Measurements from ENCODE around the gene IQCK.

The IQCK gene

GRCh38 chr16:19874851-19875546, 156.9 kb downstream of the IQCK start:
- no peak for TF ChIP-seq HOXC10 (CRISPR knock-in tag; IDR thresholded peaks at IDR 0.05)
- TF ChIP-seq ZBTB8A (tag by site-specific recombination; IDR thresholded peaks at IDR 0.05): no peak
- TF ChIP-seq ZNF221 (tag by site-specific recombination; IDR thresholded peaks at IDR 0.05; ENCODE audit: borderline replicate concordance): no peak
- no peak for TF ChIP-seq SALL2 (tag by site-specific recombination; IDR thresholded peaks at IDR 0.05; ENCODE audit: borderline replicate concordance)
- TF ChIP-seq ZNF768 (tag by site-specific recombination; IDR thresholded peaks at IDR 0.05): no peak
- no peak for TF ChIP-seq ZNF341 (tag by site-specific recombination; IDR thresholded peaks at IDR 0.05; ENCODE audit: low read depth)
- no peak for TF ChIP-seq ZNF555 (tag by site-specific recombination; conservative IDR thresholded peaks at IDR 0.05)
- no peak for TF ChIP-seq ZBTB21 (tag by site-specific recombination; IDR thresholded peaks at IDR 0.05)
- no peak for TF ChIP-seq ZNF654 (tag by site-specific recombination; IDR thresholded peaks at IDR 0.05; ENCODE audit: low read depth)
- TF ChIP-seq ZNF571 (tag by site-specific recombination; IDR thresholded peaks at IDR 0.05): no peak
- no peak for TF ChIP-seq ZNF16 (tag by site-specific recombination; IDR thresholded peaks at IDR 0.05; ENCODE audit: low read depth)
- TF ChIP-seq ZNF423 (tag by site-specific recombination; IDR thresholded peaks at IDR 0.05): no peak
- POLR2A ChIA-PET: interaction anchor here (0.9 kb wide), 1 partner anchor 11 kb away, joined by 3 read pairs; no protein-coding TSS in a partner anchor
- CTCF ChIA-PET: interaction anchor here (0.6 kb wide), 1 partner anchor 320 kb away, joined by 3 read pairs; no protein-coding TSS in a partner anchor
- Histone ChIP-seq H3K36me3 (ENCODE audit: control insufficient read depth in 2 of 2, insufficient read depth in 1 of 2, low read length in 2 of 2) (peaks cover 0 to 16% of the 10 kb centered on the region in 2 experiments; a peak in 1 of 3 replicates), H3K4me1 (ENCODE audit: control insufficient read depth, insufficient read depth, low read length) (no peaks in the 10 kb centered on the region), H3K9me3 (ENCODE audit: control insufficient read depth, insufficient read depth, low read depth, low read length) (no peaks in the 10 kb centered on the region), H3K4me3 (ENCODE audit: low read depth, low read length) (no peak overlapping the region), H3K27ac (ENCODE audit: extremely low read depth, low read depth, low read length) (no peak overlapping the region)

- TF ChIP-seq ZNF248 (tag by site-specific recombination; IDR thresholded peaks at IDR 0.05): no peak
- no peak for TF ChIP-seq ZBTB6 (tag by site-specific recombination; IDR thresholded peaks at IDR 0.05)
- H3K27ac ChIP-seq (ENCODE audit: extremely low read depth, low read depth, low read length): no peak overlapping the region
- H3K4me3 ChIP-seq (ENCODE audit: low read depth, low read length): no peak overlapping the region
- no peaks in the 10 kb centered on the region for H3K4me1 ChIP-seq (ENCODE audit: control insufficient read depth, insufficient read depth, low read length)
- ChIA-PET POLR2A (interaction anchor here (0.9 kb wide), 1 partner anchor 12 kb away, joined by 3 read pairs; no protein-coding TSS in a partner anchor), CTCF (interaction anchor here (0.7 kb wide), 1 partner anchor 31 kb away, joined by 3 read pairs; no protein-coding TSS in a partner anchor)
- H3K9me3 ChIP-seq (ENCODE audit: control insufficient read depth, insufficient read depth, low read depth, low read length): no peaks in the 10 kb centered on the region
- peaks cover 0 to 9% of the 10 kb centered on the region in 2 experiments; a peak in 1 of 3 replicates for H3K36me3 ChIP-seq (ENCODE audit: control insufficient read depth in 2 of 2, insufficient read depth in 1 of 2, low read length in 2 of 2)
These were observed 157.8 kb downstream of the IQCK start for GRCh38 chr16:19875900-19876299.

DNA sequence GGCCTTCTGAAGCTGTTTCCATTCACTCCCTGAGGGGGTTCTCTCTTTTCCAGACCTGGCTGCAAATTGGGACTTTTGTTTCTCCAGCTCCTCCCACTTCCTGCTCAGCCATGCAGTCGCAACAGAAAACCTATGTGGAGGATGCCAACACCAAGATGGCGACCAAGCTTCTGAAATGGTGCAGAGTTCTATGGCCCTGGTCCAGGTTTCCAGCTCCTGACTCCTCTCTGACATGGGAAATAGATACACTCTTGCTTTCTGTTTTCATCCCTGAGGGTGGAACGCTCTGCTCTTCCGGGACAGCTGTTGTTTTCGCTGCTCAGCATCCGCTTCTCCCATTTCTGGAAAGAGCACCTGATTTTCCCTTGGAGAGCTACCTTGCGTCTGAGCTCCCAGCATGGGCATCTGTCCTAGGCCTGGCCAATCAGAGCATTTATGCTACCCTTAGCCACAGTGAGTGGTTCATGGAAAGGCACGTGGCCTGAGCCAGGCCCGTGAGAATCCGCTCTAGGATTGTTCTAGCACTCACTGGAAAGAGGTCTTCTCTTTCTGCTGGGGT, 158.5 kb downstream of the IQCK start:
- CTCF ChIA-PET: interaction anchor here (0.6 to 1.7 kb wide), 3 partner anchors 10 to 276 kb away, joined by 3 to 6 read pairs (median 4); no protein-coding TSS in a partner anchor

More for the DNA sequence above, 158.5 kb downstream of the IQCK start:
- H3K27ac ChIP-seq (ENCODE audit: extremely low read depth, low read depth, low read length): no peak overlapping the region
- H3K4me3 ChIP-seq (ENCODE audit: low read depth, low read length): no peak overlapping the region
- peaks cover 0 to 8% of the 10 kb centered on the region in 2 experiments; a peak in 1 of 3 replicates for H3K36me3 ChIP-seq (ENCODE audit: control insufficient read depth in 2 of 2, insufficient read depth in 1 of 2, low read length in 2 of 2)
- POLR2A ChIA-PET: no interaction called here
- no peaks in the 10 kb centered on the region for H3K9me3 ChIP-seq (ENCODE audit: control insufficient read depth, insufficient read depth, low read depth, low read length)
- no peaks in the 10 kb centered on the region for H3K4me1 ChIP-seq (ENCODE audit: control insufficient read depth, insufficient read depth, low read length)
- TF ChIP-seq ZNF701 (tag by site-specific recombination; IDR thresholded peaks at IDR 0.05) (no peak), ZNF274 (IDR thresholded peaks at IDR 0.05; ENCODE audit: low read length) (no peak), ZNF274 (tag by site-specific recombination; IDR thresholded peaks at IDR 0.05; ENCODE audit: borderline replicate concordance) (no peak), ZNF776 (tag by site-specific recombination; IDR thresholded peaks at IDR 0.05; ENCODE audit: borderline replicate concordance) (no peak), ZNF830 (tag by site-specific recombination; IDR thresholded peaks at IDR 0.05; ENCODE audit: low read depth) (no peak), ZNF768 (tag by site-specific recombination; IDR thresholded peaks at IDR 0.05) (no peak), SCRT1 (tag by site-specific recombination; IDR thresholded peaks at IDR 0.05; ENCODE audit: borderline replicate concordance) (no peak), MEIS1 (CRISPR knock-in tag; IDR thresholded peaks at IDR 0.05; ENCODE audit: borderline replicate concordance) (no peak), ZSCAN30 (tag by site-specific recombination; IDR thresholded peaks at IDR 0.05) (no peak), ZNF473 (tag by site-specific recombination; IDR thresholded peaks at IDR 0.05) (no peak)
- TF ChIP-seq, protein P1, sequence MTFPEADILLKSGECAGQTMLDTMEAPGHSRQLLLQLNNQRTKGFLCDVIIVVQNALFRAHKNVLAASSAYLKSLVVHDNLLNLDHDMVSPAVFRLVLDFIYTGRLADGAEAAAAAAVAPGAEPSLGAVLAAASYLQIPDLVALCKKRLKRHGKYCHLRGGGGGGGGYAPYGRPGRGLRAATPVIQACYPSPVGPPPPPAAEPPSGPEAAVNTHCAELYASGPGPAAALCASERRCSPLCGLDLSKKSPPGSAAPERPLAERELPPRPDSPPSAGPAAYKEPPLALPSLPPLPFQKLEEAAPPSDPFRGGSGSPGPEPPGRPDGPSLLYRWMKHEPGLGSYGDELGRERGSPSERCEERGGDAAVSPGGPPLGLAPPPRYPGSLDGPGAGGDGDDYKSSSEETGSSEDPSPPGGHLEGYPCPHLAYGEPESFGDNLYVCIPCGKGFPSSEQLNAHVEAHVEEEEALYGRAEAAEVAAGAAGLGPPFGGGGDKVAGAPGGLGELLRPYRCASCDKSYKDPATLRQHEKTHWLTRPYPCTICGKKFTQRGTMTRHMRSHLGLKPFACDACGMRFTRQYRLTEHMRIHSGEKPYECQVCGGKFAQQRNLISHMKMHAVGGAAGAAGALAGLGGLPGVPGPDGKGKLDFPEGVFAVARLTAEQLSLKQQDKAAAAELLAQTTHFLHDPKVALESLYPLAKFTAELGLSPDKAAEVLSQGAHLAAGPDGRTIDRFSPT (tag by site-specific recombination; IDR thresholded peaks at IDR 0.05): no peak

Data from HEK293 (cell line).